ENCODE data around the gene YBX2.
A peak's percentile ranks its signal among the peaks of the same experiment; 100 is the strongest.

Gene YBX2

GRCh38 chr17:7293816-7294613 lies 424 bp downstream of the YBX2 start:
- peaks cover 22% of the 10 kb centered on the region for H3K4me1 Mint-ChIP-seq
- DNase-seq (ENCODE audit: low spot score in 2 of 2) (no peak), ATAC-seq (no peak)
- no peak overlapping the region for H3K27ac Mint-ChIP-seq
- no peaks in the 10 kb centered on the region for H3K9me3 Mint-ChIP-seq
- no peaks in the 10 kb centered on the region for H3K36me3 Mint-ChIP-seq
- peak overlapping the region; percentile 38 for H3K4me3 Mint-ChIP-seq

- no peak overlapping the region for H3K27ac Mint-ChIP-seq
- H3K4me3 Mint-ChIP-seq, result peak overlapping the region; percentile 38
Measured at GRCh38 chr17:7293159-7293558, 1.3 kb downstream of the YBX2 start.

GRCh38 chr17:7292729-7293128 lies 1.7 kb downstream of the YBX2 start:
- no peak overlapping the region for H3K27ac Mint-ChIP-seq
- ATAC-seq, result no peak
- H3K4me1 Mint-ChIP-seq, result peaks cover 22% of the 10 kb centered on the region
- DNase-seq (ENCODE audit: low spot score in 2 of 2), result no peak
- H3K4me3 Mint-ChIP-seq, result no peak overlapping the region
- no peaks in the 10 kb centered on the region for H3K36me3 Mint-ChIP-seq
- no peaks in the 10 kb centered on the region for H3K9me3 Mint-ChIP-seq

More at GRCh38 chr17:7293159-7293558, 1.3 kb downstream of the YBX2 start:
- DNase-seq (ENCODE audit: low spot score in 2 of 2) (no peak), ATAC-seq (no peak)
- H3K4me1 Mint-ChIP-seq, result peaks cover 22% of the 10 kb centered on the region
- H3K36me3 Mint-ChIP-seq, result no peaks in the 10 kb centered on the region
- H3K9me3 Mint-ChIP-seq, result no peaks in the 10 kb centered on the region

- H3K4me1 Mint-ChIP-seq, result peaks cover 22% of the 10 kb centered on the region
- H3K4me3 Mint-ChIP-seq, result no peak overlapping the region
- no peaks in the 10 kb centered on the region for H3K9me3 Mint-ChIP-seq
- no peak overlapping the region for H3K27ac Mint-ChIP-seq
- no peak for DNase-seq (ENCODE audit: low spot score in 2 of 2)
- no peak for ATAC-seq
- H3K36me3 Mint-ChIP-seq, result no peaks in the 10 kb centered on the region
Measured at GRCh38 chr17:7292194-7292593, 2.2 kb downstream of the YBX2 start.

GRCh38 chr17:7290685-7291084 lies 3.8 kb downstream of the YBX2 start:
- Mint-ChIP-seq H3K9me3 (no peaks in the 10 kb centered on the region), H3K36me3 (no peaks in the 10 kb centered on the region), H3K4me1 (peaks cover 10% of the 10 kb centered on the region), H3K27ac (no peak overlapping the region), H3K4me3 (no peak overlapping the region)
- ATAC-seq (no peak), DNase-seq (ENCODE audit: low spot score in 2 of 2) (no peak)

- no peaks in the 10 kb centered on the region for H3K36me3 Mint-ChIP-seq
- H3K4me1 Mint-ChIP-seq, result peaks cover 5% of the 10 kb centered on the region
- H3K9me3 Mint-ChIP-seq, result no peaks in the 10 kb centered on the region
- DNase-seq (ENCODE audit: low spot score in 2 of 2) (no peak), ATAC-seq (no peak)
- no peak overlapping the region for H3K4me3 Mint-ChIP-seq
- H3K27ac Mint-ChIP-seq, result no peak overlapping the region
Measured at GRCh38 chr17:7290166-7290565, 4.3 kb downstream of the YBX2 start.

- Mint-ChIP-seq H3K27ac (no peak overlapping the region), H3K36me3 (no peaks in the 10 kb centered on the region), H3K4me3 (no peak overlapping the region), H3K4me1 (no peaks in the 10 kb centered on the region), H3K9me3 (no peaks in the 10 kb centered on the region)
- DNase-seq (ENCODE audit: low spot score in 2 of 2) (no peak), ATAC-seq (no peak)
Measured at GRCh38 chr17:7289256-7290032, 5.0 kb downstream of the YBX2 start.

- Mint-ChIP-seq H3K36me3 (no peaks in the 10 kb centered on the region), H3K9me3 (no peaks in the 10 kb centered on the region), H3K4me3 (no peak overlapping the region), H3K4me1 (peaks cover 18% of the 10 kb centered on the region), H3K27ac (no peak overlapping the region)
- DNase-seq (ENCODE audit: low spot score in 2 of 2) (no peak), ATAC-seq (no peak)
Measured at GRCh38 chr17:7285679-7286078, 8.8 kb downstream of the YBX2 start.

- no peak for DNase-seq (ENCODE audit: low spot score in 2 of 2)
- Mint-ChIP-seq H3K9me3 (no peaks in the 10 kb centered on the region), H3K27ac (no peak overlapping the region), H3K4me3 (no peak overlapping the region), H3K36me3 (no peaks in the 10 kb centered on the region), H3K4me1 (peaks cover 26% of the 10 kb centered on the region)
- no peak for ATAC-seq
Measured at GRCh38 chr17:7284911-7285310, 9.5 kb downstream of the YBX2 start.

GRCh38 chr17:7283471-7284216 lies 10.8 kb downstream of the YBX2 start:
- Mint-ChIP-seq H3K27ac (no peak overlapping the region), H3K9me3 (no peaks in the 10 kb centered on the region), H3K4me1 (peaks cover 26% of the 10 kb centered on the region), H3K36me3 (no peaks in the 10 kb centered on the region), H3K4me3 (peak overlapping the region; percentile 76)
- ATAC-seq, result no peak
- DNase-seq (ENCODE audit: low spot score in 2 of 2), result no peak

GRCh38 chr17:7282752-7283321 lies 11.6 kb downstream of the YBX2 start:
- Mint-ChIP-seq H3K27ac (no peak overlapping the region), H3K36me3 (no peaks in the 10 kb centered on the region), H3K9me3 (no peaks in the 10 kb centered on the region), H3K4me1 (peaks cover 26% of the 10 kb centered on the region), H3K4me3 (peak overlapping the region; percentile 76)
- ATAC-seq, result no peak
- DNase-seq (ENCODE audit: low spot score in 2 of 2), result no peak

GRCh38 chr17:7281953-7282751 lies 12.3 kb downstream of the YBX2 start:
- Mint-ChIP-seq H3K4me1 (peaks cover 26% of the 10 kb centered on the region), H3K27ac (no peak overlapping the region), H3K4me3 (peak overlapping the region; percentile 76), H3K36me3 (no peaks in the 10 kb centered on the region), H3K9me3 (no peaks in the 10 kb centered on the region)
- ATAC-seq (no peak), DNase-seq (ENCODE audit: low spot score in 2 of 2) (no peak)

GRCh38 chr17:7281074-7281952 lies 13.1 kb downstream of the YBX2 start, which contains the start of gene SLC2A4:
SLC2A4 (plus strand) TSS chr17:7281718; CDS start chr17:7281935, 217 bp downstream.
- peak; percentile 73 to 90 for DNase-seq (ENCODE audit: low spot score in 2 of 2)
- ATAC-seq, result peak; percentile 88
- Mint-ChIP-seq H3K36me3 (no peaks in the 10 kb centered on the region), H3K4me1 (peaks cover 26% of the 10 kb centered on the region), H3K27ac (no peak within 1 kb of the TSS), H3K4me3 (peak within 1 kb of the TSS; percentile 76), H3K9me3 (no peaks in the 10 kb centered on the region)
